Smooth muscle cell (in vitro differentiated cells): ENCODE measurements around the gene CREB5. TPM values are rescaled to one million over a fixed set of nuclear protein-coding genes. Genes with fewer than 3 reads are reported as not detected.

Experiments
- DNase-seq: peaks from one replicate; lab custom pipeline; 2025; ENCODE audit not compliant: unreplicated experiment; lab: John Stamatoyannopoulos, UW
- H2AFZ ChIP-seq: fragments of 200-600 bp; sonication (generic); 2 replicates; pipeline ENCODE4 v1.6.0; 2016; ENCODE audit warnings: antibody characterized with exemption, low read depth, mild to moderate bottlenecking
- H3F3A ChIP-seq: fragments of 200-600 bp; sonication (generic); 2 replicates; pipeline ENCODE4 v1.6.0; 2017; ENCODE audit warnings: antibody characterized with exemption, low read depth
- H3K27ac ChIP-seq: fragments of 200-600 bp; sonication (generic); 2 replicates; pipeline ENCODE4 v1.5.1; 2016; ENCODE audit warnings: low read depth, mild to moderate bottlenecking
- H3K27me3 ChIP-seq: fragments of 200-600 bp; sonication (generic); 2 replicates; pipeline ENCODE4 v1.6.1; 2016; ENCODE audit warnings: low read depth, mild to moderate bottlenecking
- H3K36me3 ChIP-seq: fragments of 200-600 bp; sonication (generic); 2 replicates; pipeline ENCODE4 v1.5.1; 2016; ENCODE audit warnings: low read depth
- H3K4me1 ChIP-seq: fragments of 200-600 bp; sonication (generic); 2 replicates; pipeline ENCODE4 v1.5.1; 2016; ENCODE audit warnings: low read depth
- H3K4me2 ChIP-seq: fragments of 200-600 bp; sonication (generic); 2 replicates; pipeline ENCODE4 v1.6.0; 2016; ENCODE audit warnings: mild to moderate bottlenecking
- H3K4me3 ChIP-seq: fragments of 200-600 bp; sonication (generic); 2 replicates; pipeline ENCODE4 v1.5.1; 2016; ENCODE audit warnings: mild to moderate bottlenecking
- H3K79me2 ChIP-seq: fragments of 200-600 bp; sonication (generic); 2 replicates; pipeline ENCODE4 v1.6.0; 2016; ENCODE audit warnings: low read depth, mild to moderate bottlenecking
- H3K9ac ChIP-seq: fragments of 200-600 bp; sonication (generic); 2 replicates; pipeline ENCODE4 v1.6.0; 2016; ENCODE audit warnings: low read depth
- H3K9me3 ChIP-seq: fragments of 200-600 bp; sonication (generic); replicated peaks from 2 replicates; pipeline ENCODE4 v1.5.1; 2016; ENCODE audit warnings: low read depth
- H4K20me1 ChIP-seq: fragments of 200-600 bp; sonication (generic); 2 replicates; pipeline ENCODE4 v1.6.0; 2016; ENCODE audit warnings: low read depth
- WGBS: methylation state at CpG from one replicate; pipeline ENCODE4 v1.1.7; 2016; ENCODE audit warnings: low lambda C conversion rate; 5-methylcytosine and 5-hydroxymethylcytosine counted together
- polyA plus RNA-seq: library from polyadenylated mRNA; unstranded; fragments of >200 nt; fragmentation: Nextera tagmentation; extraction: Ambion mirVana; gene quantifications from 2 replicates; pipeline ENCODE4 v1.2.1, GENCODE V29; 2016
- total RNA-seq: library from RNA; depleted of rRNA; stranded (reverse); fragments of >200 nt; gene quantifications from 2 replicates; pipeline ENCODE4 v1.2.3, GENCODE V29; 2014
- TF ChIP-seq, protein P1 (sequence below): fragments of 200-600 bp; sonication (generic); IDR thresholded peaks from 2 replicates; pipeline ENCODE4 v1.5.1; 2017; ENCODE audit warnings: borderline replicate concordance, mild to moderate bottlenecking, antibody characterized with exemption; ENCODE audit not compliant: insufficient read depth, poor library complexity, severe bottlenecking

The CREB5 gene
- total and polyA plus RNA-seq, 2 experiments from 2014 or later = 6.2 to 18.2 TPM

DNA sequence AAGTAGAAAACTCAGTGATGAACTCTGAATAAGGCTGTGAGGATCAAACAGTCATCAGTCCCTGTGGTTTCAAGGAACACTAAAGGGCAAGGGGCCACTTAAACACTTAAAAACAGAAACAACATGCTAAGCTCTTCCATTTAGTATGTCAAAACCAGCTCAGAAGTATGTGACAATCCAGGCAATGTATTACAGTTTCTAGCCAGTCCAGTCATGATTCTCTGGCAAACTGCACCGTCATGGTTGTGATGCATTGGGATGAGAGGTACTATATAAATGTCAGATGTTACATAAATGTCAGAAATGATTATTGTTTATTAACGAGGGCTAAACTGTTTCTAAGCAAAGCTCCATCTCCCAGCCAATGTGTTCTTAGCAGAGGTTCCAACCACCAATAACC lies 4.7 kb upstream of the CREB5 start:
- peak overlapping the region; percentile 83 for H3K27ac ChIP-seq
- no peaks in the 10 kb centered on the region for H3K9me3 ChIP-seq
- no peak for DNase-seq
- H3K4me3 ChIP-seq = no peak overlapping the region
- no peaks in the 10 kb centered on the region for H3K79me2 ChIP-seq
- TF ChIP-seq, protein P1, sequence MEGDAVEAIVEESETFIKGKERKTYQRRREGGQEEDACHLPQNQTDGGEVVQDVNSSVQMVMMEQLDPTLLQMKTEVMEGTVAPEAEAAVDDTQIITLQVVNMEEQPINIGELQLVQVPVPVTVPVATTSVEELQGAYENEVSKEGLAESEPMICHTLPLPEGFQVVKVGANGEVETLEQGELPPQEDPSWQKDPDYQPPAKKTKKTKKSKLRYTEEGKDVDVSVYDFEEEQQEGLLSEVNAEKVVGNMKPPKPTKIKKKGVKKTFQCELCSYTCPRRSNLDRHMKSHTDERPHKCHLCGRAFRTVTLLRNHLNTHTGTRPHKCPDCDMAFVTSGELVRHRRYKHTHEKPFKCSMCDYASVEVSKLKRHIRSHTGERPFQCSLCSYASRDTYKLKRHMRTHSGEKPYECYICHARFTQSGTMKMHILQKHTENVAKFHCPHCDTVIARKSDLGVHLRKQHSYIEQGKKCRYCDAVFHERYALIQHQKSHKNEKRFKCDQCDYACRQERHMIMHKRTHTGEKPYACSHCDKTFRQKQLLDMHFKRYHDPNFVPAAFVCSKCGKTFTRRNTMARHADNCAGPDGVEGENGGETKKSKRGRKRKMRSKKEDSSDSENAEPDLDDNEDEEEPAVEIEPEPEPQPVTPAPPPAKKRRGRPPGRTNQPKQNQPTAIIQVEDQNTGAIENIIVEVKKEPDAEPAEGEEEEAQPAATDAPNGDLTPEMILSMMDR = no peak
- peaks cover 6% of the 10 kb centered on the region for H4K20me1 ChIP-seq
- H3K27me3 ChIP-seq = peaks cover 7% of the 10 kb centered on the region
- no peaks in the 10 kb centered on the region for H3K36me3 ChIP-seq
- peak overlapping the region; percentile 69 for H3K4me2 ChIP-seq
- 42% methylated on average over 2 of the region's 2 CpGs for WGBS
- no peak overlapping the region for H2AFZ ChIP-seq
- peaks cover 21% of the 10 kb centered on the region for H3K4me1 ChIP-seq
- peaks cover 13% of the 10 kb centered on the region for H3F3A ChIP-seq
- H3K9ac ChIP-seq = peak overlapping the region; percentile 86

DNA sequence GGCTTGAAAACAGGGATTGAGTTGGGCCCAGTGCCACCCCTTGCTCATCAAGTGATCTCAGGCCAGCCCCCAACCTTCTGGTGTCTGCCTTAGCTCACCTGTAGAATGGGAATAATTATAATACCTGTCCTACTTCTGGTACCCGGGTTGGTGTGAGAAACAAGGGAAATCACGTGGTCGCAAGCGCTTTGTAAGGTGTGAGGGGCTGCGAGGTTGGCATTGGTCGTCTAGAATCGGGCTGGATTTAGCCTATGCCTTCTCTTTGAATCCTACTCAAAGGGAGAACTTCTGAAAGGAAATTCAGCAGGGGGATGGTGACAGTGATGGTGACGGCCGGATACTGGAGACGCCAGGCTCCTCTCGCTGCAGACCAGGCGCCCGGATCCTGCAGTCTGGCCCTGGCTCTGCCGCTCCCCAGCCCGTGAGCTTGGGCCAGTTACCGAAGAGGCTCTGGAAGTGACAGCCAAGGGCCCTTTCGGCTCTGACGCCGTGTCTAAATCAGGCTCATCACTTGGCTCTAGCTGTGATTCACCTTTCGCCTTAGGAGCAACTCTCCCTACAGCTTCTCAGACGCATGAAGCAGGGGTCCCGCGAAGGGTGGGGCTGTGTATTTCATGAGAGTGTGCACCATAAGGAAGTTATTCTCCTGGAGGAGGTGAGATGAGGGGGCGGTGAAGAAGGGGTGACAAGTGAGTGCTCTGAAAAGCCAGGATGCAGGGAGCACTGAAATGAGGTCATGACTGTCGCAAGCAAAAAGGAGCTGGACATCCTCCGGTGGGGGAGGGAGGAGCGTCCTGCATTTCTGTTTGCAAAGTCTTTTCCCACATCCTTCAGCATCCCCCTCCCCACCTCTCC lies 4.0 kb upstream of the CREB5 start:
- Histone ChIP-seq H3K79me2 (no peaks in the 10 kb centered on the region), H3K27me3 (peaks cover 14% of the 10 kb centered on the region), H3K27ac (peak overlapping the region; percentile 83), H2AFZ (no peak overlapping the region), H3K9me3 (no peaks in the 10 kb centered on the region), H3K4me2 (peak overlapping the region; percentile 69), H3K4me3 (peak overlapping the region; percentile 26), H3F3A (peaks cover 13% of the 10 kb centered on the region), H3K4me1 (peaks cover 21% of the 10 kb centered on the region), H3K9ac (peak overlapping the region; percentile 86), H3K36me3 (no peaks in the 10 kb centered on the region), H4K20me1 (peaks cover 6% of the 10 kb centered on the region)
- WGBS = 11% methylated on average over 26 of the region's 27 CpGs
- DNase-seq = peak; percentile 69
- TF ChIP-seq, protein P1 = no peak

DNA sequence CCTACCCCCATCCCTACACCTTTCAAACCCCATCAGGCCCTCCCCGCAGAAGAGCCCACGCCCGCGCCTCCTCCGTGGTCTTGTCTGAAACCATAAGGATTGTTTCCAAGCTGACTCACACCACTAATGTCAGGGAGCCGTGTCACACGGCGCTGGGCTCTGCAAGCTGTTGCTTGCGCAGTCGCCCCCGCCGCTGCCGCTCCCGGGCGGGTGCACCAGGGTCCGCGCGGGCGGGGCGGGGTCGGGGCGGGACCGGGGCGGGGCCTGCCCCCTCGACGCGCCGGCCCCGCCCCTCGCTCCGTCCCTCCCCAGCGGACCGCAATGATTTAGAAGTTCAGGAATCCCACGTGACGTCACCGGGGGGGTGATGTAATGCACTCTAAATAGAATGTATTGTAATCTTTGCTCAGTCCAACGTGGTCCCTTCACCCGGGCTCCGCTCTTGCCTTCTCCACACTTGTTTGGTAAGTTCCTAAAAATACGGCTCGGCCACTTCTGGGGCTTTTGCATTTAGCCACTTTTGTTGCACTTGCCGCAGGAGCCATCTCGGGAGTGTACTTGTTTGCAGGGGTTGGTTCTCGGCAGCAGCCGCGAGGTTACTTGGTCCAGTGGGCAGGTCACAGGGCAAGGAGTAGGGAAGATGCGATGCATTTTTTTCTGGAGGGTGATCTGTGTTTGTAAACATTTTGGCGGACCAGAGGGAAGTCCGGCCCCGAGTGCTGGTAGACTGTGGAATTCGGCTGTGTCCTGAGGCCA lies 3.2 kb upstream of the CREB5 start:
- Histone ChIP-seq H3K4me2 (peak overlapping the region; percentile 88), H3K36me3 (no peaks in the 10 kb centered on the region)
- TF ChIP-seq, protein P1 = no peak

More for the DNA sequence above, 3.2 kb upstream of the CREB5 start:
- DNase-seq = peak; percentile 91
- H2AFZ ChIP-seq = no peak overlapping the region
- peak overlapping the region; percentile 98 for H3K9ac ChIP-seq
- peak overlapping the region; percentile 85 for H3K27ac ChIP-seq
- H3K9me3 ChIP-seq = no peaks in the 10 kb centered on the region
- WGBS = under 1% methylated on average over 27 of the region's 51 CpGs
- peaks cover 21% of the 10 kb centered on the region for H3K4me1 ChIP-seq
- peaks cover 13% of the 10 kb centered on the region for H3F3A ChIP-seq
- H4K20me1 ChIP-seq = peaks cover 6% of the 10 kb centered on the region
- no peaks in the 10 kb centered on the region for H3K79me2 ChIP-seq
- H3K27me3 ChIP-seq = peaks cover 22% of the 10 kb centered on the region
- peak overlapping the region; percentile 64 for H3K4me3 ChIP-seq
